Measurements from ENCODE around the gene DCBLD2.

The DCBLD2 gene

GRCh38 chr3:98793971-98794370 is 107.5 kb downstream of the DCBLD2 start:
- Histone ChIP-seq H3K27ac (replicated peaks) (no peak overlapping the region), H3K4me3 (replicated peaks; ENCODE audit: insufficient read depth, low read length) (no peak overlapping the region), H3K27me3 (ENCODE audit: insufficient read depth, poor library complexity, severe bottlenecking) (no peaks in the 10 kb centered on the region)
- DNase-seq (ENCODE audit: low read depth in 1 of 2, low spot score in 1 of 2) = no peak
- TF ChIP-seq CTCF (IDR thresholded peaks at IDR 0.05; ENCODE audit: insufficient read depth, low read length) (no peak), SPI1 (IDR thresholded peaks at IDR 0.05; ENCODE audit: borderline replicate concordance, low read depth) (no peak), REST (IDR thresholded peaks at IDR 0.05; ENCODE audit: insufficient replicate concordance, low read depth) (no peak), POLR2AphosphoS5 (IDR thresholded peaks at IDR 0.05; ENCODE audit: low read depth) (no peak), GABPA (IDR thresholded peaks at IDR 0.05; ENCODE audit: low read depth) (no peak)

- H3K27ac ChIP-seq (replicated peaks) = no peak overlapping the region
- no peak overlapping the region for H3K4me3 ChIP-seq (replicated peaks; ENCODE audit: insufficient read depth, low read length)
- no peak for TF ChIP-seq REST (IDR thresholded peaks at IDR 0.05; ENCODE audit: insufficient replicate concordance, low read depth)
- TF ChIP-seq SPI1 (IDR thresholded peaks at IDR 0.05; ENCODE audit: borderline replicate concordance, low read depth) = no peak
- TF ChIP-seq POLR2AphosphoS5 (IDR thresholded peaks at IDR 0.05; ENCODE audit: low read depth) = no peak
- no peak for TF ChIP-seq GABPA (IDR thresholded peaks at IDR 0.05; ENCODE audit: low read depth)
- no peak for TF ChIP-seq CTCF (IDR thresholded peaks at IDR 0.05; ENCODE audit: insufficient read depth, low read length)
- no peaks in the 10 kb centered on the region for H3K27me3 ChIP-seq (ENCODE audit: insufficient read depth, poor library complexity, severe bottlenecking)
- DNase-seq (ENCODE audit: low read depth in 1 of 2, low spot score in 1 of 2) = no peak
These were observed 109.9 kb downstream of the DCBLD2 start for GRCh38 chr3:98791341-98792325.

GRCh38 chr3:98788651-98789050 is 112.8 kb downstream of the DCBLD2 start:
- no peak for TF ChIP-seq POLR2AphosphoS5 (IDR thresholded peaks at IDR 0.05; ENCODE audit: low read depth)
- TF ChIP-seq SPI1 (IDR thresholded peaks at IDR 0.05; ENCODE audit: borderline replicate concordance, low read depth) = no peak
- TF ChIP-seq GABPA (IDR thresholded peaks at IDR 0.05; ENCODE audit: low read depth) = no peak
- Histone ChIP-seq H3K27me3 (ENCODE audit: insufficient read depth, poor library complexity, severe bottlenecking) (no peaks in the 10 kb centered on the region), H3K27ac (replicated peaks) (no peak overlapping the region), H3K4me3 (replicated peaks; ENCODE audit: insufficient read depth, low read length) (no peak overlapping the region)
- DNase-seq (ENCODE audit: low read depth in 1 of 2, low spot score in 1 of 2) = no peak

GRCh38 chr3:98787181-98787580 is 114.3 kb downstream of the DCBLD2 start:
- H3K27ac ChIP-seq (replicated peaks) = peak overlapping the region; percentile 45
- no peak for DNase-seq (ENCODE audit: low read depth in 1 of 2, low spot score in 1 of 2)
- no peaks in the 10 kb centered on the region for H3K27me3 ChIP-seq (ENCODE audit: insufficient read depth, poor library complexity, severe bottlenecking)
- no peak overlapping the region for H3K4me3 ChIP-seq (replicated peaks; ENCODE audit: insufficient read depth, low read length)
- TF ChIP-seq REST (IDR thresholded peaks at IDR 0.05; ENCODE audit: insufficient replicate concordance, low read depth) (no peak), POLR2AphosphoS5 (IDR thresholded peaks at IDR 0.05; ENCODE audit: low read depth) (no peak), GABPA (IDR thresholded peaks at IDR 0.05; ENCODE audit: low read depth) (no peak), SPI1 (IDR thresholded peaks at IDR 0.05; ENCODE audit: borderline replicate concordance, low read depth) (no peak), CTCF (IDR thresholded peaks at IDR 0.05; ENCODE audit: insufficient read depth, low read length) (no peak)
